ENCODE data around the gene TAC4.

- TF ChIP-seq ESRRA (IDR thresholded peaks at IDR 0.05; ENCODE audit: borderline replicate concordance, low read depth) (no peak), EGR1 (conservative IDR thresholded peaks at IDR 0.05) (no peak), POLR3A (IDR thresholded peaks at IDR 0.05; ENCODE audit: borderline replicate concordance, extremely low read depth, insufficient read depth, insufficient read length) (no peak), KDM4B (IDR thresholded peaks at IDR 0.05; ENCODE audit: borderline replicate concordance in 2 of 2, low read depth in 1 of 2) (no peak), STAT6 (CRISPR knock-in tag; IDR thresholded peaks at IDR 0.05) (no peak), ZKSCAN3 (CRISPR knock-in tag; IDR thresholded peaks at IDR 0.05) (no peak), YY1 (IDR thresholded peaks at IDR 0.05; ENCODE audit: borderline replicate concordance in 1 of 3, control insufficient read depth in 1 of 3, extremely low read depth in 1 of 3, insufficient read depth in 3 of 3, insufficient read length in 1 of 3, insufficient replicate concordance in 2 of 3, low read depth in 1 of 3, low read length in 2 of 3) (no peak)
Measured at GRCh38 chr17:49890077-49890821, 42.4 kb upstream of the TAC4 start.

Data from K562 (cell line).